Measurements from ENCODE around the gene TP53INP2. TPM values are rescaled to one million over a fixed set of nuclear protein-coding genes. Genes with fewer than 3 reads are reported as not detected.
"Not testable (repeated sequence)": the region's sequence is repeated elsewhere in the genome, so short reads cannot be mapped to it uniquely, and the experiment has no call there.

The TP53INP2 gene, protein sequence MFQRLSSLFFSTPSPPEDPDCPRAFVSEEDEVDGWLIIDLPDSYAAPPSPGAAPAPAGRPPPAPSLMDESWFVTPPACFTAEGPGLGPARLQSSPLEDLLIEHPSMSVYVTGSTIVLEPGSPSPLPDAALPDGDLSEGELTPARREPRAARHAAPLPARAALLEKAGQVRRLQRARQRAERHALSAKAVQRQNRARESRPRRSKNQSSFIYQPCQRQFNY
- total RNA-seq (23.3 TPM), polyA plus RNA-seq (ENCODE audit: insufficient read depth, low read depth, low replicate concordance) (31.9 TPM)
- long read RNA-seq, donor 1, full-length matches to known transcripts = 1 of 1 reads
- long read RNA-seq, donor 1, partial matches to known transcripts = 0 of 1 reads
- long read RNA-seq, donor 1, other reads (novel, unspliced or antisense) = 0 of 1 reads
- long read RNA-seq, donor 2, full-length matches to known transcripts = 1 of 9 reads
- long read RNA-seq, donor 2, partial matches to known transcripts = 8 of 9 reads
- long read RNA-seq, donor 2, other reads (novel, unspliced or antisense) = 0 of 9 reads
- long read RNA-seq, donor 3, partial matches to known transcripts = 5 of 5 reads
- long read RNA-seq, donor 3, other reads (novel, unspliced or antisense) = 0 of 5 reads
- long read RNA-seq, donor 4 = 0 reads
- long read RNA-seq, donor 5 = 0 reads
- long read RNA-seq, donor 6 = 0 reads
- long read RNA-seq, donor 7, full-length matches to known transcripts = 1 of 6 reads
- long read RNA-seq, donor 7, partial matches to known transcripts = 0 of 6 reads
- long read RNA-seq, donor 7, other reads (novel, unspliced or antisense) = 5 of 6 reads
- long read RNA-seq, donor 8 = 0 reads
- long read RNA-seq, donor 9 = 0 reads
- long read RNA-seq, donor 10 = 0 reads

DNA sequence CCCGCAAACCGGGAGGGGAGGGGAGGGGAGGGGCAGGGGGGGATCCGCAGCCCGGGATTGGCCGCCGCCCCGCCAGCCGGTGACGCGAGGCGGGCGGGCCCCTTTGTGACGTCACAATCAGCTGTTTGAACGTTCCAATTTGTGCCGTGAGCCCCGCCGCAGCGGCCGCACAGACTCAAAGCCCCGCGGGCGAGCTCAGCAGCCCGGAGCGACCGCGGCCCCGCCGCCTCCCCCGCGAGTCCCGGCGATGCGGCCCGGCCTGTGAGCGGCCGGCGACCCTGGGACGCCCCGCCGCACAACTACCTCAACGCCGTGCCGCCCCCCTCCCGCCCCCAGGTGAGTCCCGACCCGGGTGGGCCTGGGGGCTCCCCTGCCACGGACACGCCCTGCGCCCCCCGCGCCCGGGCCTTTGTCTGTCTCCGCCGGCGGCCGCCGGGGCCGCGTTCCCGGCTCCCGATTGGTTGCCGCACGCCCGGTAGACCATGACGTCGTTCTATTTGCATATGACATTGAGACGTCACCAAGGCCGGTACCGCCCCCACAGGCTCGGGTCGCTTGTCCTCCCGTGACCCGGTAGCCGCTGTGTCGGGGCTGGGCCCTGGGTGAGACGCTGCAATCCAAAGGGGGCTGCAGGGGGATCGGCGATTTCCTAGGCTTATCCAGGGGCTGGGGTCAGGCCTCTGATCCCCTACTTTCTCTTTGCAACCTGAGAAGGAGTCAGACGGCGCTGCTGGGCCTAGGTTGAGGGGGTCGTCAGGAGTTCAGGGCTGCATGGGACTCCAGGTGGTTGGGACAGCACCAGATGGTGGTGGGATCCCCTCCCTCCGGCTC, at the start of gene TP53INP2:
Gene TP53INP2 (plus strand): TSS at position 168 of the 831 bp plus-strand sequence. CDS start 4,396 bp downstream, outside the sequence.
- H3K9me3 ChIP-seq (ENCODE audit: control insufficient read depth in 2 of 3, insufficient read depth in 1 of 3, low read length in 3 of 3) = no peaks in the 10 kb centered on the region
- H3K27ac ChIP-seq (ENCODE audit: low read depth in 2 of 2, low read length in 2 of 2) = peak within 1 kb of the TSS; percentile 99
- FAIRE-seq (no peak), DNase-seq (peak; percentile 92 to 97 (median 95))
- H3K9ac ChIP-seq (ENCODE audit: low read length in 3 of 3) = peak within 1 kb of the TSS; percentile 71 to 99 (median 98)
- intact Hi-C loops (cut with DNase I) = no loop called here
- TF ChIP-seq, protein P1, sequence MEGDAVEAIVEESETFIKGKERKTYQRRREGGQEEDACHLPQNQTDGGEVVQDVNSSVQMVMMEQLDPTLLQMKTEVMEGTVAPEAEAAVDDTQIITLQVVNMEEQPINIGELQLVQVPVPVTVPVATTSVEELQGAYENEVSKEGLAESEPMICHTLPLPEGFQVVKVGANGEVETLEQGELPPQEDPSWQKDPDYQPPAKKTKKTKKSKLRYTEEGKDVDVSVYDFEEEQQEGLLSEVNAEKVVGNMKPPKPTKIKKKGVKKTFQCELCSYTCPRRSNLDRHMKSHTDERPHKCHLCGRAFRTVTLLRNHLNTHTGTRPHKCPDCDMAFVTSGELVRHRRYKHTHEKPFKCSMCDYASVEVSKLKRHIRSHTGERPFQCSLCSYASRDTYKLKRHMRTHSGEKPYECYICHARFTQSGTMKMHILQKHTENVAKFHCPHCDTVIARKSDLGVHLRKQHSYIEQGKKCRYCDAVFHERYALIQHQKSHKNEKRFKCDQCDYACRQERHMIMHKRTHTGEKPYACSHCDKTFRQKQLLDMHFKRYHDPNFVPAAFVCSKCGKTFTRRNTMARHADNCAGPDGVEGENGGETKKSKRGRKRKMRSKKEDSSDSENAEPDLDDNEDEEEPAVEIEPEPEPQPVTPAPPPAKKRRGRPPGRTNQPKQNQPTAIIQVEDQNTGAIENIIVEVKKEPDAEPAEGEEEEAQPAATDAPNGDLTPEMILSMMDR (IDR thresholded peaks at IDR 0.05; ENCODE audit: borderline replicate concordance, extremely low read depth, insufficient read depth) = no peak
- H3K4me1 ChIP-seq (ENCODE audit: control insufficient read depth in 2 of 3, insufficient read depth in 2 of 3, low read depth in 1 of 3, low read length in 3 of 3) = peaks cover 0 to 30% (median 24%) of the 10 kb centered on the region in 3 donors
- peak within 1 kb of the TSS; percentile 82 to 88 (median 88) for H3K4me3 ChIP-seq (ENCODE audit: low read length in 3 of 3)
- H3K27me3 ChIP-seq (ENCODE audit: control insufficient read depth, insufficient read depth, low read length) = no peaks in the 10 kb centered on the region
- H3K36me3 ChIP-seq (ENCODE audit: control insufficient read depth in 2 of 3, insufficient read depth in 3 of 3, low read length in 3 of 3) = no peaks in the 10 kb centered on the region

DNA sequence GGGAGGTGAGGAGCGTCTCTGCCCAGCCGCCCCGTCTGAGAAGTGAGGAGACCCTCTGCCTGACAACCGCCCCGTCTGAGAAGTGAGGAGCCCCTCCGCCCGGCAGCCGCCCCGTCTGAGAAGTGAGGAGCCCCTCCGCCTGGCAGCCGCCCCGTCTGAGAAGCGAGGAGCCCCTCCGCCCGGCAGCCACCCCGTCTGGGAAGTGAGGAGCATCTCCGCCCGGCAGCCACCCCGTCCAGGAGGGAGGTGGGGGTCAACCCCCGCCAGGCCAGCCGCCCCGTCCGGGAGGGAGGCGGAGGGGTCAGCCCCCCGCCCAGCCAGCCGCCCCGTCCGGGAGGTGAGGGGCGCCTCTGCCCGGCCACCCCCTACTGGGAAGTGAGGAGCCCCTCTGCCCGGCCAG, 45.5 kb upstream of the TP53INP2 start:
- DNase-seq; H3K9me3 ChIP-seq (ENCODE audit: control insufficient read depth in 2 of 3, insufficient read depth in 1 of 3, low read length in 3 of 3); H3K9ac ChIP-seq (ENCODE audit: low read length in 3 of 3); intact Hi-C loops (cut with DNase I); H3K4me3 ChIP-seq (ENCODE audit: low read length in 3 of 3); H3K36me3 ChIP-seq (ENCODE audit: control insufficient read depth in 2 of 3, insufficient read depth in 3 of 3, low read length in 3 of 3); H3K4me1 ChIP-seq (ENCODE audit: control insufficient read depth in 2 of 3, insufficient read depth in 2 of 3, low read depth in 1 of 3, low read length in 3 of 3); H3K27ac ChIP-seq (ENCODE audit: low read depth in 2 of 2, low read length in 2 of 2); H3K27me3 ChIP-seq (ENCODE audit: control insufficient read depth, insufficient read depth, low read length); FAIRE-seq: not testable (repeated sequence)

DNA sequence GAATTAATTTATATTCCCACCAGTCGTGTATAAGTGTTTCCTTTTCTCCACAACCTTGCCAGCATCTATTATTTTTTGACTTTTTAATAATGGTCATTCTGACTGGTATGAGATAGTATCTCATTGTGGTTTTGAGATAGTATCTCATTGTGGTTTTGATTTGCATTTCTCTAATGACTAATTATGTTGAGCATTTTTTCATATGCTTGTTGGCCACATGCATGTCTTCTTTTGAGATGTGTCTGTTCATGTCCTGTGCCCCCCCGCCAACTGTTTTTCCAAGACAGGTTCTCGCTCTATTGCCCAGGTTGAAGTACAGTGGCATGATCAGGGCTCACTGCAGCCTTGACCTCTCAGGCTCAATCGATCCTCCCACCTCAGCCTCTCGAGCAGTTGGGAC, 42.3 kb upstream of the TP53INP2 start:
- DNase-seq; FAIRE-seq; H3K4me3 ChIP-seq (ENCODE audit: low read length in 3 of 3); intact Hi-C loops (cut with DNase I); H3K27me3 ChIP-seq (ENCODE audit: control insufficient read depth, insufficient read depth, low read length); H3K27ac ChIP-seq (ENCODE audit: low read depth in 2 of 2, low read length in 2 of 2); H3K9me3 ChIP-seq (ENCODE audit: control insufficient read depth in 2 of 3, insufficient read depth in 1 of 3, low read length in 3 of 3); H3K4me1 ChIP-seq (ENCODE audit: control insufficient read depth in 2 of 3, insufficient read depth in 2 of 3, low read depth in 1 of 3, low read length in 3 of 3); H3K36me3 ChIP-seq (ENCODE audit: control insufficient read depth in 2 of 3, insufficient read depth in 3 of 3, low read length in 3 of 3); H3K9ac ChIP-seq (ENCODE audit: low read length in 3 of 3): not testable (repeated sequence)

DNA sequence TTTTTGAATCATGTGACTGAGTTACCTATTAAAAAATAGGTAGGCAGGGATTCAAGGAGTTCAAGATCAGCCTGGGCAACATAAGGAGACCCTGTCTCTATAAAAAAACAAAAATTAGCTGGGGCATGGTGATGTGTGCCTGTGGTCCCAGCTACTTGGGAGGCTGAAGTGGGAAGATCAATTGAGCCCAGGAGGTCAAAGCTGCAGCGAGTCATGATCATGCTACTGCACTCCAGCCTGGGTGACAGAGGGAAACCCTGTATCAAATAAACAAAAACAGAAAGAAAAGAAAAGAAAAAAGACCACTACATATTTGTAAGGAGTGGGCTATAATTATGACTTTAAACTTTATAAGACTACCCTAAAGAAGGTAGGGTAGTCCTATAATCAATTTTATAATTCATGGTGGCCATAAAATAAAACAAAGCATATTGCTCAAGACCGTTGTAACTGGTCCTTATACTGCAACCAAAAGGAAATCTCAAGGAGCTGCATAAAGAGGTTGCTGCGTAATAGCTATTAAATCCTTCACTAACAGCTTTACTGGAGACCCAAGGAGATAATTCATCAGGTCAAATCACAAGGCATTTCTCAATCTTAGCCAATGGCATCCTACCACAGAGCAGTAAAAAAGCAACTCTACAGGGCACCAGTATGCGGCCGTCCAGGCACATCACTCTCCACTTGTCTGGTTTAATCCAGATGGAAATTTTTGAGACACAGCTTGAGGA, 40.8 kb upstream of the TP53INP2 start:
- no peaks in the 10 kb centered on the region for H3K9me3 ChIP-seq (ENCODE audit: control insufficient read depth in 2 of 3, insufficient read depth in 1 of 3, low read length in 3 of 3)
- H3K27me3 ChIP-seq (ENCODE audit: control insufficient read depth, insufficient read depth, low read length) = no peaks in the 10 kb centered on the region
- H3K36me3 ChIP-seq (ENCODE audit: control insufficient read depth in 2 of 3, insufficient read depth in 3 of 3, low read length in 3 of 3) = no peaks in the 10 kb centered on the region
- DNase-seq = no peak
- H3K4me3 ChIP-seq (ENCODE audit: low read length in 3 of 3) = no peak overlapping the region
- intact Hi-C loops (cut with DNase I) = no loop called here
- no peaks in the 10 kb centered on the region for H3K4me1 ChIP-seq (ENCODE audit: control insufficient read depth in 2 of 3, insufficient read depth in 2 of 3, low read depth in 1 of 3, low read length in 3 of 3)
- TF ChIP-seq, protein P1 (IDR thresholded peaks at IDR 0.05; ENCODE audit: borderline replicate concordance, extremely low read depth, insufficient read depth) = no peak
- no peak for FAIRE-seq
- no peak overlapping the region for H3K27ac ChIP-seq (ENCODE audit: low read depth in 2 of 2, low read length in 2 of 2)
- no peak overlapping the region for H3K9ac ChIP-seq (ENCODE audit: low read length in 3 of 3)

DNA sequence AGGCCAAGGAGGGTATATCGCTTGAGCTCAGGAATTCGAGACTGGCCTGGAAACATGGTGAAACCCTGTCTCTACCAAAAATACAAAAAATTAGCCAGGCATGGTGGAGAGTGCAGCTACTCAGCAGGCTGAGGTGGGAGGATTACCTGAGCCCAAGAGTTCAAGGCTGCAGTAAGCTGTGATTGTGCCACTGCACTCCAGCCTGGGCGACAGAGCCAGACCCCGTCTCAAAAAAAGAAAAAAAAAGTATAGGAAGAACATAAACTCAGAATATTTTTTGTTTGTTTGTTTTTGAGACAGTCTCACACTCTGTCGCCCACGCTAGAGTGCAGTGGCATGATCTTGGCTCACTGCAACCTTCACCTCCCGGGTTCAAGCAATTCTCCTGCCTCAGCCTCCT, 39.4 kb upstream of the TP53INP2 start:
- H3K36me3 ChIP-seq (ENCODE audit: control insufficient read depth in 2 of 3, insufficient read depth in 3 of 3, low read length in 3 of 3); H3K27ac ChIP-seq (ENCODE audit: low read depth in 2 of 2, low read length in 2 of 2); H3K27me3 ChIP-seq (ENCODE audit: control insufficient read depth, insufficient read depth, low read length); H3K9me3 ChIP-seq (ENCODE audit: control insufficient read depth in 2 of 3, insufficient read depth in 1 of 3, low read length in 3 of 3); H3K9ac ChIP-seq (ENCODE audit: low read length in 3 of 3); intact Hi-C loops (cut with DNase I); H3K4me1 ChIP-seq (ENCODE audit: control insufficient read depth in 2 of 3, insufficient read depth in 2 of 3, low read depth in 1 of 3, low read length in 3 of 3); DNase-seq; FAIRE-seq; H3K4me3 ChIP-seq (ENCODE audit: low read length in 3 of 3): not testable (repeated sequence)
